HepG2 (cell line): ENCODE results near the gene PRRT1B. TPM values are rescaled to one million over a fixed set of nuclear protein-coding genes. Genes with fewer than 3 reads are reported as not detected.

Experiments
- ARNTL ChIP-seq: sonication (generic); formaldehyde crosslinking; IDR thresholded peaks from 2 replicates; pipeline ENCODE4 v1.4.0; 2020; ENCODE audit warnings: mild to moderate bottlenecking, missing genetic modification reagents
- ATRX ChIP-seq: sonication (generic); formaldehyde crosslinking; IDR thresholded peaks from 2 replicates; pipeline ENCODE4 v1.4.0; 2020; ENCODE audit warnings: missing genetic modification reagents, borderline replicate concordance
- GPN1 ChIP-seq: sonication (generic); formaldehyde crosslinking; IDR thresholded peaks from 2 replicates; pipeline ENCODE4 v1.5.1; 2020; ENCODE audit warnings: missing genetic modification reagents, borderline replicate concordance
- GTF2F1 ChIP-seq: fragments of 150-350 bp; IDR thresholded peaks from 2 replicates; pipeline ENCODE4 v1.6.1; 2014; ENCODE audit warnings: low read length
- JARID2 ChIP-seq: sonication (generic); formaldehyde crosslinking; IDR thresholded peaks from 2 replicates; pipeline ENCODE4 v1.8.1; 2023; ENCODE audit warnings: missing genetic modification reagents, inconsistent platforms; ENCODE audit not compliant: insufficient replicate concordance
- KDM1A ChIP-seq: IDR thresholded peaks from 2 replicates; pipeline ENCODE4 v1.6.1; 2016; ENCODE audit warnings: missing compliant biosample characterization
- NCOA5 ChIP-seq: sonication (generic); formaldehyde crosslinking; IDR thresholded peaks from 2 replicates; pipeline ENCODE4 v1.4.0; 2020; ENCODE audit warnings: missing genetic modification reagents
- TAF15 ChIP-seq: fragments of 200-400 bp; formaldehyde crosslinking; IDR thresholded peaks from one replicate; pipeline ENCODE4 v1.6.1; 2018; ENCODE audit warnings: mild to moderate bottlenecking, low read depth, low read length; ENCODE audit not compliant: poor library complexity, severe bottlenecking
- TCF7L2 ChIP-seq: IDR thresholded peaks from 2 replicates; pipeline ENCODE4 v1.6.1; 2011; ENCODE audit warnings: mild to moderate bottlenecking, low read depth, low read length, moderate library complexity
- YEATS2 ChIP-seq: sonication (generic); formaldehyde crosslinking; IDR thresholded peaks from 2 replicates; pipeline ENCODE4 v1.4.0; 2020; ENCODE audit warnings: missing genetic modification reagents, borderline replicate concordance
- ZNF296 ChIP-seq: sonication (generic); formaldehyde crosslinking; conservative IDR thresholded peaks from 2 replicates; pipeline ENCODE4 v1.5.0; 2020; ENCODE audit warnings: mild to moderate bottlenecking, missing genetic modification reagents
- ZNF607 ChIP-seq: sonication (generic); formaldehyde crosslinking; IDR thresholded peaks from 2 replicates; pipeline ENCODE4 v1.5.1; 2020; ENCODE audit warnings: missing genetic modification reagents, mild to moderate bottlenecking, borderline replicate concordance
- ZNF678 ChIP-seq: sonication (generic); formaldehyde crosslinking; IDR thresholded peaks from 2 replicates; pipeline ENCODE4 v1.4.0; 2020; ENCODE audit warnings: mild to moderate bottlenecking, missing genetic modification reagents
- ZNF883 ChIP-seq: sonication (generic); formaldehyde crosslinking; IDR thresholded peaks from 2 replicates; pipeline ENCODE4 v1.5.1; 2020; ENCODE audit warnings: mild to moderate bottlenecking, missing genetic modification reagents; ENCODE audit errors: not compliant biosample characterization
- polyA plus RNA-seq, 8 experiments: library from polyadenylated mRNA; depleted of rRNA in 3 of 8; stranded (reverse) in 7 of 8; unstranded in 1 of 8; fragments of >200 nt; fragmentation: Illumina TruSeq in 4 of 8; extraction: Trizol in 4 of 8; gene quantifications; 2 replicates each; pipeline versions ENCODE4 v1.2.1 to v1.2.3, GENCODE V29; 2011 to 2016; ENCODE audit warnings: low read depth in 4 of 8, missing spikeins in 1 of 8, mixed read lengths in 1 of 8; ENCODE audit not compliant: insufficient read depth in 1 of 8
- total RNA-seq, 5 experiments: library from RNA; depleted of rRNA; stranded (reverse); fragments of >200 nt; fragmentation: Illumina TruSeq; extraction: Trizol; gene quantifications; 2 replicates each; pipeline ENCODE4 v1.2.3, GENCODE V29; 2016; ENCODE audit warnings: low read depth in 1 of 5
- TF ChIP-seq, protein P1 (sequence below): sonication (generic); formaldehyde crosslinking; IDR thresholded peaks from 2 replicates; pipeline ENCODE4 v1.8.0; 2022; ENCODE audit warnings: missing genetic modification reagents, mild to moderate bottlenecking, borderline replicate concordance
- TF ChIP-seq, protein P2 (sequence below): sonication (generic); IDR thresholded peaks from 2 replicates; pipeline ENCODE4 v1.6.1; 2016; ENCODE audit warnings: low read depth, borderline replicate concordance
- TF ChIP-seq, protein P3 (sequence below): sonication (generic); formaldehyde crosslinking; IDR thresholded peaks from 2 replicates; pipeline ENCODE4 v1.5.1; 2020; ENCODE audit warnings: mild to moderate bottlenecking, moderate library complexity, missing genetic modification reagents
- TF ChIP-seq, protein P4 (sequence below): sonication (generic); formaldehyde crosslinking; IDR thresholded peaks from 2 replicates; pipeline ENCODE4 v1.4.0; 2020; ENCODE audit warnings: missing genetic modification reagents
- TF ChIP-seq, protein P5 (sequence below): IDR thresholded peaks from 2 replicates; pipeline ENCODE4 v1.6.1; 2016; ENCODE audit warnings: mild to moderate bottlenecking

Gene PRRT1B
- total and polyA plus RNA-seq, 2 of the 13 experiments (the other 11 are each of a cell fraction or from before 2014, with no cell fraction given) = not detected

DNA sequence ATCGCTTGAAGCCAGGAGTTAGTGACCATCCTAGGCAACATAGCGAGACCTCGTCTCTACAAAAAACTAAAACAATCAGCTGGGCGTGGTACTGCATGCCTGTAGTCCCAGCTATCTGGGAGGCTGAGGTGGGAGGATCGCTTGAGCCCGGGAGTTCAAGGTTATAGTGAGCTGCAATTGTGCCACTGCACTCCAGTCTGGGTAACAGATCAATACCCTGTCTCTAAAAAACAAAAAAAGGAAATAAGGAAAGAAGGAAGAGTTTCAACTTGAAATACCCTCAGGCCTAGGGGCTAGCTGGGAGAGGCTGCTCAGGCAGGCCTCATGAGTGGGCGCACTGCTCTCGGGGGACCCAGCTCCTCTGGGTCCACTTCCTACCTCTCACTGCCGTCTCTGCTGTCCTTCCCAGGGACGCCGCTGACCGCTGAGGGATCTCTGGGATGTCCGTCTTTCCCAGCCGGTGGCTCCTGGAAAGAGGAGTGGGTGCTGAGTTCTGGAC is 56.4 kb downstream of the PRRT1B start (continued):
- TF ChIP-seq, protein P1, sequence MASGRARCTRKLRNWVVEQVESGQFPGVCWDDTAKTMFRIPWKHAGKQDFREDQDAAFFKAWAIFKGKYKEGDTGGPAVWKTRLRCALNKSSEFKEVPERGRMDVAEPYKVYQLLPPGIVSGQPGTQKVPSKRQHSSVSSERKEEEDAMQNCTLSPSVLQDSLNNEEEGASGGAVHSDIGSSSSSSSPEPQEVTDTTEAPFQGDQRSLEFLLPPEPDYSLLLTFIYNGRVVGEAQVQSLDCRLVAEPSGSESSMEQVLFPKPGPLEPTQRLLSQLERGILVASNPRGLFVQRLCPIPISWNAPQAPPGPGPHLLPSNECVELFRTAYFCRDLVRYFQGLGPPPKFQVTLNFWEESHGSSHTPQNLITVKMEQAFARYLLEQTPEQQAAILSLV = no peak
- no peak for TF ChIP-seq JARID2
- peak; percentile 50; the same call in 1 of the 2 replicates for TF ChIP-seq ARNTL (CRISPR knock-in tag)
- TF ChIP-seq GTF2F1 = no peak
- TF ChIP-seq TCF7L2 = no peak
- no peak for TF ChIP-seq GPN1 (CRISPR knock-in tag)
- TF ChIP-seq, protein P2, sequence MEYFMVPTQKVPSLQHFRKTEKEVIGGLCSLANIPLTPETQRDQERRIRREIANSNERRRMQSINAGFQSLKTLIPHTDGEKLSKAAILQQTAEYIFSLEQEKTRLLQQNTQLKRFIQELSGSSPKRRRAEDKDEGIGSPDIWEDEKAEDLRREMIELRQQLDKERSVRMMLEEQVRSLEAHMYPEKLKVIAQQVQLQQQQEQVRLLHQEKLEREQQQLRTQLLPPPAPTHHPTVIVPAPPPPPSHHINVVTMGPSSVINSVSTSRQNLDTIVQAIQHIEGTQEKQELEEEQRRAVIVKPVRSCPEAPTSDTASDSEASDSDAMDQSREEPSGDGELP = peak; percentile 73; the same call in 1 of the 2 replicates
- no peak for TF ChIP-seq ZNF296 (CRISPR knock-in tag)
- TF ChIP-seq ATRX (CRISPR knock-in tag) = no peak
- TF ChIP-seq, protein P3, sequence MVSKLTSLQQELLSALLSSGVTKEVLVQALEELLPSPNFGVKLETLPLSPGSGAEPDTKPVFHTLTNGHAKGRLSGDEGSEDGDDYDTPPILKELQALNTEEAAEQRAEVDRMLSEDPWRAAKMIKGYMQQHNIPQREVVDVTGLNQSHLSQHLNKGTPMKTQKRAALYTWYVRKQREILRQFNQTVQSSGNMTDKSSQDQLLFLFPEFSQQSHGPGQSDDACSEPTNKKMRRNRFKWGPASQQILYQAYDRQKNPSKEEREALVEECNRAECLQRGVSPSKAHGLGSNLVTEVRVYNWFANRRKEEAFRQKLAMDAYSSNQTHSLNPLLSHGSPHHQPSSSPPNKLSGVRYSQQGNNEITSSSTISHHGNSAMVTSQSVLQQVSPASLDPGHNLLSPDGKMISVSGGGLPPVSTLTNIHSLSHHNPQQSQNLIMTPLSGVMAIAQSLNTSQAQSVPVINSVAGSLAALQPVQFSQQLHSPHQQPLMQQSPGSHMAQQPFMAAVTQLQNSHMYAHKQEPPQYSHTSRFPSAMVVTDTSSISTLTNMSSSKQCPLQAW (CRISPR knock-in tag) = peak; percentile 67
- TF ChIP-seq, protein P4, sequence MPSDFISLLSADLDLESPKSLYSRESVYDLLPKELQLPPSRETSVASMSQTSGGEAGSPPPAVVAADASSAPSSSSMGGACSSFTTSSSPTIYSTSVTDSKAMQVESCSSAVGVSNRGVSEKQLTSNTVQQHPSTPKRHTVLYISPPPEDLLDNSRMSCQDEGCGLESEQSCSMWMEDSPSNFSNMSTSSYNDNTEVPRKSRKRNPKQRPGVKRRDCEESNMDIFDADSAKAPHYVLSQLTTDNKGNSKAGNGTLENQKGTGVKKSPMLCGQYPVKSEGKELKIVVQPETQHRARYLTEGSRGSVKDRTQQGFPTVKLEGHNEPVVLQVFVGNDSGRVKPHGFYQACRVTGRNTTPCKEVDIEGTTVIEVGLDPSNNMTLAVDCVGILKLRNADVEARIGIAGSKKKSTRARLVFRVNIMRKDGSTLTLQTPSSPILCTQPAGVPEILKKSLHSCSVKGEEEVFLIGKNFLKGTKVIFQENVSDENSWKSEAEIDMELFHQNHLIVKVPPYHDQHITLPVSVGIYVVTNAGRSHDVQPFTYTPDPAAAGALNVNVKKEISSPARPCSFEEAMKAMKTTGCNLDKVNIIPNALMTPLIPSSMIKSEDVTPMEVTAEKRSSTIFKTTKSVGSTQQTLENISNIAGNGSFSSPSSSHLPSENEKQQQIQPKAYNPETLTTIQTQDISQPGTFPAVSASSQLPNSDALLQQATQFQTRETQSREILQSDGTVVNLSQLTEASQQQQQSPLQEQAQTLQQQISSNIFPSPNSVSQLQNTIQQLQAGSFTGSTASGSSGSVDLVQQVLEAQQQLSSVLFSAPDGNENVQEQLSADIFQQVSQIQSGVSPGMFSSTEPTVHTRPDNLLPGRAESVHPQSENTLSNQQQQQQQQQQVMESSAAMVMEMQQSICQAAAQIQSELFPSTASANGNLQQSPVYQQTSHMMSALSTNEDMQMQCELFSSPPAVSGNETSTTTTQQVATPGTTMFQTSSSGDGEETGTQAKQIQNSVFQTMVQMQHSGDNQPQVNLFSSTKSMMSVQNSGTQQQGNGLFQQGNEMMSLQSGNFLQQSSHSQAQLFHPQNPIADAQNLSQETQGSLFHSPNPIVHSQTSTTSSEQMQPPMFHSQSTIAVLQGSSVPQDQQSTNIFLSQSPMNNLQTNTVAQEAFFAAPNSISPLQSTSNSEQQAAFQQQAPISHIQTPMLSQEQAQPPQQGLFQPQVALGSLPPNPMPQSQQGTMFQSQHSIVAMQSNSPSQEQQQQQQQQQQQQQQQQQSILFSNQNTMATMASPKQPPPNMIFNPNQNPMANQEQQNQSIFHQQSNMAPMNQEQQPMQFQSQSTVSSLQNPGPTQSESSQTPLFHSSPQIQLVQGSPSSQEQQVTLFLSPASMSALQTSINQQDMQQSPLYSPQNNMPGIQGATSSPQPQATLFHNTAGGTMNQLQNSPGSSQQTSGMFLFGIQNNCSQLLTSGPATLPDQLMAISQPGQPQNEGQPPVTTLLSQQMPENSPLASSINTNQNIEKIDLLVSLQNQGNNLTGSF (CRISPR knock-in tag) = no peak
- TF ChIP-seq ZNF607 (CRISPR knock-in tag) = peak; percentile 58; the same call in 1 of the 2 replicates
- TF ChIP-seq ZNF883 (CRISPR knock-in tag) = no peak
- no peak for TF ChIP-seq ZNF678 (CRISPR knock-in tag)
- TF ChIP-seq NCOA5 (CRISPR knock-in tag) = no peak
- TF ChIP-seq KDM1A (CRISPR knock-in tag) = no peak
- no peak for TF ChIP-seq TAF15
- TF ChIP-seq, protein P5, sequence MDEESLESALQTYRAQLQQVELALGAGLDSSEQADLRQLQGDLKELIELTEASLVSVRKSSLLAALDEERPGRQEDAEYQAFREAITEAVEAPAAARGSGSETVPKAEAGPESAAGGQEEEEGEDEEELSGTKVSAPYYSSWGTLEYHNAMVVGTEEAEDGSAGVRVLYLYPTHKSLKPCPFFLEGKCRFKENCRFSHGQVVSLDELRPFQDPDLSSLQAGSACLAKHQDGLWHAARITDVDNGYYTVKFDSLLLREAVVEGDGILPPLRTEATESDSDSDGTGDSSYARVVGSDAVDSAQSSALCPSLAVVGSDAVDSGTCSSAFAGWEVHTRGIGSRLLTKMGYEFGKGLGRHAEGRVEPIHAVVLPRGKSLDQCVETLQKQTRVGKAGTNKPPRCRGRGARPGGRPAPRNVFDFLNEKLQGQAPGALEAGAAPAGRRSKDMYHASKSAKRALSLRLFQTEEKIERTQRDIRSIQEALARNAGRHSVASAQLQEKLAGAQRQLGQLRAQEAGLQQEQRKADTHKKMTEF = peak; percentile 80
- peak; percentile 38; the same call in 1 of the 2 replicates for TF ChIP-seq YEATS2 (CRISPR knock-in tag)
